GM19239 (cell line): ENCODE measurements around the gene PCCA.
A peak's percentile ranks its signal among the peaks of the same experiment; 100 is the strongest.
"Not testable (repeated sequence)": the region's sequence is repeated elsewhere in the genome, so short reads cannot be mapped to it uniquely, and the experiment has no call there.

Experiments used
- DNase-seq: peaks from one replicate; pipeline ENCODE4 v3.0.0; 2011; ENCODE audit warnings: low spot score; ENCODE audit not compliant: insufficient read length
- FAIRE-seq: peaks from 2 replicates; lab custom pipeline; 2011; peaks lifted over from hg19 to GRCh38; lab: Jason Lieb, UNC

PCCA gene, protein sequence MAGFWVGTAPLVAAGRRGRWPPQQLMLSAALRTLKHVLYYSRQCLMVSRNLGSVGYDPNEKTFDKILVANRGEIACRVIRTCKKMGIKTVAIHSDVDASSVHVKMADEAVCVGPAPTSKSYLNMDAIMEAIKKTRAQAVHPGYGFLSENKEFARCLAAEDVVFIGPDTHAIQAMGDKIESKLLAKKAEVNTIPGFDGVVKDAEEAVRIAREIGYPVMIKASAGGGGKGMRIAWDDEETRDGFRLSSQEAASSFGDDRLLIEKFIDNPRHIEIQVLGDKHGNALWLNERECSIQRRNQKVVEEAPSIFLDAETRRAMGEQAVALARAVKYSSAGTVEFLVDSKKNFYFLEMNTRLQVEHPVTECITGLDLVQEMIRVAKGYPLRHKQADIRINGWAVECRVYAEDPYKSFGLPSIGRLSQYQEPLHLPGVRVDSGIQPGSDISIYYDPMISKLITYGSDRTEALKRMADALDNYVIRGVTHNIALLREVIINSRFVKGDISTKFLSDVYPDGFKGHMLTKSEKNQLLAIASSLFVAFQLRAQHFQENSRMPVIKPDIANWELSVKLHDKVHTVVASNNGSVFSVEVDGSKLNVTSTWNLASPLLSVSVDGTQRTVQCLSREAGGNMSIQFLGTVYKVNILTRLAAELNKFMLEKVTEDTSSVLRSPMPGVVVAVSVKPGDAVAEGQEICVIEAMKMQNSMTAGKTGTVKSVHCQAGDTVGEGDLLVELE

DNA sequence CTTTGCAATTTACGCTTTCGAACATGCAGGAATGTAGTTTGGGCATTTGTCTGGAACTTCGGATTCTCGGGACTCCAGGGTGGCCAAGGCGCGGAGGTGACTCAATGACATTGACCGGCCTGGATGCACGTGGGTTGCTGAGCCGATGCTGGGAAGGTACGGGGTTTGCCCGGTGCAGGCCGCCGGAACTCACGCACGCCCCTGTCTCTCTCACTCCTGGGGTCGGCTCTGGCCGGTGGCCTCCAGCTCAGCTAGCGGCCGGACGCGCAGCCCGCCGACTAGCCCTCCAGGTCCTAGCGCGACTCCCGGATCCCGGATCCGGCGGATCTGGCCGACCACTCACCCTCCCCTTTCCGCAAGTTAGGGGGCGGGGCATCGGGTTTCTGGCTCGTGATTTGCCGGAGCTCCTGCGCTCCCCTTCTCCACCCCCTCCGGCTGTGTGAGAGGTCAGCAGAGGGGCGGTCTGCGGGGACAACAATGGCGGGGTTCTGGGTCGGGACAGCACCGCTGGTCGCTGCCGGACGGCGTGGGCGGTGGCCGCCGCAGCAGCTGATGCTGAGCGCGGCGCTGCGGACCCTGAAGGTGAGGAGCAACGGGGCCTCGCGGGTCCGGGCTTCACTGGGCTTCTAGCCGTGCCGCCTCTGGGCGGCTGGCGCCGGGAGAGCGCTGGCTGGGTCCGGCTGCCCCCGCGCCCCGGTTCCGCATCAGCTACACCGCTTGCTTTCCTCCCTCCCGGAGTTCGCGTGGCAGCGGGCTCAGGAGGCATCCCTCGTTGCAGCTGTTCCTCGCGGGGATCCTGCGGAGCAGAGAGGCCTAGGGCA is at the start of gene PCCA:
Gene PCCA, plus strand, starts transcription at position 450 of the 821 bp plus-strand sequence. Its CDS starts 28 bp downstream, at position 478.
- FAIRE-seq = peak; percentile 95
- peak; percentile 95 for DNase-seq

DNA sequence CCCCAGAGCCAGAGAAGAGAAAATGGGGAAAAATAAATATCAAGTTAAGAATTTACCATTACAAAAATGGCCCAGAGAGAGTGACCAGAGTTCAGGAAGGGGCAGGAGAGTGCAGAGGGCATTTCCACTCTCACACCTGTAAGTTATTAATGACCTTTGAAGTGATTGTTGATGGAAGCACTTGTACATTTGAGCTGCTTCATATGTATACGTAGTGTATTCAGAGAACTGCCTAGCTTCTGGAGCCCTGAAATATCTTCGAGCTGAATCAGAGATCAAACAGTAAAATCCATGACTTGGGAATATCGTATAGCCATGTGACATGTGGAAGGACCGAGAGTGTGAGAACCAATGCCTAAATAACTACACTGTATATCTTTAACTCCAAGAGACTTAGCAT is 49.2 kb upstream of the PCCA start:
- FAIRE-seq = no peak
- DNase-seq = no peak

DNA sequence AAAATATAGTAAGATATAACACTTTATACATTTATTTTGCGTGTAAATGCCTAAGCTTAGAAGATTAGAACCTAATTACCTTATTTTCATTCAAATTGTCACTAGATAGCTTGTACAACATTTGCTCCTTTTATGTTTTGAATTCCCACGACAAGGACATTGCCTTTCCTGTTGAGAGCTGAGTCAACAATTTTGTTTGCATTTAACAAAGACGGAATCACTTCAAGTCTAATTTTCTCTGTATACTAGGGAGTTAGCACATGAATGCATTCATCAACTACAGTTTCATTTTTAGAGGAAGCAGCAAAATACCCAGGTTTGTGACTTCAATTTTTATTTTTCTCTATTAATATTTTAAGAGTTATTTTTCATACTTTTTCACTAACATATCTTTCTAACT is 48.7 kb upstream of the PCCA start:
- no peak for DNase-seq
- FAIRE-seq = no peak

DNA sequence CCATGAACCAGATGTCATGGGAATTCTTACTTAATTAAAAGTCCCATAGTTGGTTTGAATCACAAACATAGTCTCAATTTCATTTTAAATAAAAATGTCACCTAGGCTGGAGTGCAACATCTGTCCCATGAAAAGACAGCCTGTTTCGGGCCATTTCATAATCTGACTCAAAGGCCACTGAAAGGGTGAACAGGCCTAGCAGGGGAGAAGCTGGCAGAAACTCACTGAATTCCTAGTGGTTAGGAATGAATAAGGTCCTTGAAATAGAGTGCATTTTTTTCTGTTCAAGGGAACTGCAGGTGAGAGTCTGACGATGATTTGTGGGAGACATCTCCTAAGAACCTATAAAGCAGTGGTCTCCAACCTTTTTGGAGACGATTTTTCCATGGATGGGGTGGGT is 44.0 kb upstream of the PCCA start:
- no peak for FAIRE-seq
- no peak for DNase-seq

DNA sequence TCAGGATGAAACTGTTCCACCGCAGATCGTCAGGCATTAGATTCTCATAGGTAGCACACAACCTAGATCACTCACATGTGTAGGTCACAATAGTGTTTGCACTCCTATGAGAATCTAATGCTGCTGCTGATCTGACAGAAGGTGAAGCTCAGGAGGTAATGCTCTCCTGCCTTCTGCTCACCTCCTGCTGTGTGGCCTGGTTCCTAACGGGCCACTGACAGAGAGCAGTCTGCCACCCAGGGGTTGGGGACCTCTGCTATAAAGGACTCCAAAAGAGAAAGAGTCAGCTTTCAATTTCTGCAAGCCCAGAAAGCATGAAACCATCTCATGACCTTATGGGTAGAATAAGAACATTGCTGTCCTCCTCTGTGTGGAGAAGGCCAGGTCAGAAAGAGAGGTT is 43.5 kb upstream of the PCCA start:
- DNase-seq = no peak
- FAIRE-seq = no peak

DNA sequence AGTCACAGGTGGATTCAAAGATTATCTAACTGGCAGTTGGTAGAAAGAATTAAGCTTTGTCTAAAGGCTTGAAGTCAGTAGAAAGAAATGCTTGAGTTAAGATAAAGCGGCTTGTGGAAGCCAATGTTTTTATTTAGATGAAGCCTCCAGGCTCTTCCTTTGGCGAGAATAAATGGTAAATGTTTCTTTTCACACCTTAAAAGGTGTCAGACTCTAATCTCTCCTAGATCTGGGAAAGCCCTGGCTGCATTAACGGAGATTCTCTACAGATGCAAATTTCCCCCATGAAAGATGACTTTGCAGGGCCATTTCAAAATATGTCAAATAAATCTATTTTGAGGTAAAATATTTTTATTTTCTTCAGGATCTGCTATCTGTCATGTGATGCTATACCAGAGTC is 37.8 kb upstream of the PCCA start:
- DNase-seq (no peak), FAIRE-seq (no peak)

DNA sequence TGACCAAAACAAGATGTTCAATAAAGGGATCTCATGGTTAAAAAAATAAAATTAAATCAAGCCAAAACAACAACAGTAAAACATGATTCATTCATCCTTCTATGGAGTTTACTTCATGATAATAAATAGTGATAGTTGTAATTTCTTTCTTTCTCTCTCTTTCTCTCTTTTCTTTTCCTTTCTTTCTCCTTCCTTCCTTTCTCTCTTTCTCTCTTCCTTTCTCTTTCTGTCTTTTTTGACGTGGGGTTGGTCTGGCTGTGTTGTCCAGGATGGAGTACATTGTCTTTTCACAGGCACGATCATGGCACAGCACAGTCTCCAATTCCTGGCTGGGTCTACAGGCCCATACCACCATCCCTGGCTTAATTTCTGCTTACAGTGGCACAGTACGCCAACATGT is 29.1 kb upstream of the PCCA start:
- DNase-seq (no peak), FAIRE-seq (no peak)

DNA sequence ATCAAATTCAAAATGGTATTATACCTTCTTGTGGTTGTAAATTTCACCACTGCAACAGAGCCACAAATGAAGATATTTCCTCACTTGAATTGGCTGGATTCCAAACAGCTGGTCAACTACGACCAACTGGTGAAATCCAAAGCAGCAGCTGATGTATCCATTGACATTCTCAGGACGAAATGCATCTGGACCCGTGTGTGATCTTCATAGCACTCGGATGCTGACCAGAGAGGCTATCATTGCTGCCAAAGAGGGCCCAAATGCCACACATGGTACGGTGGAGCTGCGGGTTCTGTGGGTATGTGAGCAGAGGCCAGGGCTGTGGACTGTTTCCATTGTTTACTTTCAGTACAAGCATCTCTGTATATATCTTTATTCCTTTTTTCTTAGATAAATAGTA is 25.6 kb upstream of the PCCA start:
- FAIRE-seq (no peak), DNase-seq (no peak)

DNA sequence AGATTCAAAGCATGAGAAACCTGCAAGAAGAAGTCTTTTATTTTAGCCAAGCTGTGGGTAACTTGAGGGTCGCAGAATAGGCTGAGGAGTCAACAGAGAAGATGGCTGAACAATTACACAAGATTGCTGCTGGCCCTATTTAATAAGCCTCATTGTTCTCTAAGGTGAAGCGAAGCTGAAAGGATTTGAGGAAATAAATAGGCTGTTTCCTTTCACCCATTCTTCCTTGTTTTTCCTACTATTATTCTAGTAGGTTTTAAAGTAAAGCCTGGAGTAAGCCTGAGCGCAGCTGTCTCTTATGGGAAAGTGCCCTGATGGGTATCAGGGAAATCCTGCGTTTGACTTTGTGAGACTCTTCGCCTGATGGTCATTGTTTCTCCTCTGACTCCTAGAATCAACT is 25.0 kb upstream of the PCCA start:
- DNase-seq = no peak
- no peak for FAIRE-seq

DNA sequence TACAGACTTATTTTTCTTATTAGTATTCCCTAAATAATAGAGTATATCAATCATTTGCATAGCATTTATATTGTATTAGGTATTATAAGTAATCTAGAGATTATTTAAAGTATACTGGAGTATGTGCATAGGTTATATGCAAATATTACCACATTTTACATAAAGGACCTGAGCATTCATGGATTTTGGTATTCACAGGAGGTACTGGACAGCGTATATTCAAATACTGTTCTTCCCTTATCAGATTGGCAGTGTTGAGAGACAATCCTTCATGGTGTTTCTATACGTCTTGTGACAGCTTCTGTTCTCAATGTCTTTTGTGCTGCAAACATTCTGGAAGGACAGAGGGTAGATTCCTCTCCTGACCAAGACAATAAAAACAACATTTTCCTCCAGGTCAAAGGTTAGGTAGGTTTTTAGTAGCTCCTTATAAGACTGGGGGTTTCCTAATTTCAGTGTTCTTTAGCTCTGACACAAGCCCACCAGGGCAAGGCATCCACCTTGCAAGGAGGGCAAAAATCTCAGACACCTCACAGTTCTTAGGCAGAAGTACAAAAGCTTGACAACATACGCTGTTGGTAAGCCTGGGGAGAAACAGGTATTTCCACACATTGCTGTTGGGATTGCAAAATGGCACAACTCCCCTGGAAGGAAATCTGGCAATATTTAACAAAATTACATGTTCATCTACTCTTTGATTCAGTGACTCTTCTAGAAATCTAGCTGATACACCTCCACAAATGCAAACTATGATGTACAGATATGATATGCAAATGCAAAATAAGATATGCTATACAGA is 20.6 kb upstream of the PCCA start:
- no peak for DNase-seq
- FAIRE-seq = no peak

DNA sequence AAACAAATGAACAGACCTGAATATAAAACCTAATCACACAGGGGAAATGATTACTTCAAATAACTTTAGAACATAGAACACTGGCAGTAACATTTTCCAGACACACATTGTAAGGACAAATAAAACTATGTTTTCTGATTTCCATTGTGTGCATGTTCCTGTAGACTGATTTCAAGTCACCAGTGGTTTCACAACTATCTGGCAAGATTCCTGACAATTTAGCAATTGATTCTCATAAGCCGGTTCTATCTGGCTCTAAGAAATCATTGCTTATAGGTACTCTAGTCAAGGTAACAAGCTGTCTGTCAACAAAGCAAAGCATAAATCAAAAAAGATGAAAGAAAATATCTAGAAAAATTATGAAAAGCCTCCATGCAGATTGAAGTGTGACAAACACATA is 19.6 kb upstream of the PCCA start:
- DNase-seq (no peak), FAIRE-seq (no peak)

DNA sequence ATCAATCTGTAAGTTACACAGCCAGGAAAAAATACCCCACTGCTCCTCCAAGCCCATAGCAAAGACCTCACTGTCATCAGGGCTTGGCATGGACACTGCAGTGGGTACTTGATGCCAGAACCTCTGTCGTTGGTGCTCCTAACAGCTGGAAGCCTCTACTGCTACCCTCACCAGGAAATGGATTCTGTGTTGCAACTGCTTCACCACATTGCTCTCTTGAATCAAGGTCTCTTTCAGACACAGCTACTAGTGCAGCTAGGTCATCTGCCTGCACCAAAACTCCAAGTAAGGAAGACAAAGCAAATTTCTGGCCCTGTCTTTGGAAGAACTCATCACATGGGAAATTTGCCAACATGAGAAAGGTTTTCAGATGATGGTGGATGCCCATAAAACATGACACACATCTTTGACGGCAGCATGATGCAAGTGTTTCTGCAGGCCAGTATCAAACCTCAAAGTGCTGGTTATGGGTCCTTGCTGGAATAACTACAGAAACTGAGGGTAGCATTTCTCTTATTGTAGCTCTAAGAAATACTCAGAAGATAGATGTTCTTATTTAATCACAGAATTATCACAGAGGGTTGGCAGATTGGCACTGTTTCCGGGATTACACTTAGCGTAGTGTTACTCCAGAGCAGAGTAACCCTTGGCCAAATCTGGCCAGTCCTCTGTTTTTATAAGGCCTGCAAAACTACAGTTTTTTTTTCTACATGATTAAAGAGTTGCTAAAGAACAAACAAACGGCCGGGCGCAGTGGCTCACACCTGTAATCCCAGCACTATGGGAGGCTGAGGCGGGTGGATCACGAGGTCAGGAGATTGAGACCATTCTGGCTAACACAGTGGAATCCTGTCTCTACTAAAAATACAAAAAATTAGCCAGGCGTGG is 12.9 kb upstream of the PCCA start:
- FAIRE-seq (no peak), DNase-seq (no peak)

DNA sequence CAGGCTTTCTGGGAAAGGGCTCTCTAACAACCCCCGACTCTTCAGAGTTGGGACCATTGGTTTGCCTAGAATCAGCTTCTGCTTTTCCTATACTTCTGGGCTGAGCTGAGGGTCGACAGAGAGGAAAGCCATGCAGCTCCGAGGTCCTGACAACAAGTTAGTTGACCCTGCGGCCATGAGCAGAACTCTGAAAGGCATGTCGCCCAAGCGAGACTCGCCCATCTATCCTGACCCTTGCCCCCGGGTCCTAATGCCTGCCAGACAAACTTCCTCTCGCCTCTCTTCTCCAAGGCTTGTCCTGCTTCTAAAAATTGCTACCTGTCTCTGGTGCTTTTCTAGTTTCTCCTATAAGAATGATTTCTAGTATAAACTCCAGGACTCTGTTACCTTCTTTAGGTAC is 9.9 kb upstream of the PCCA start:
- FAIRE-seq = not testable (repeated sequence)

DNA sequence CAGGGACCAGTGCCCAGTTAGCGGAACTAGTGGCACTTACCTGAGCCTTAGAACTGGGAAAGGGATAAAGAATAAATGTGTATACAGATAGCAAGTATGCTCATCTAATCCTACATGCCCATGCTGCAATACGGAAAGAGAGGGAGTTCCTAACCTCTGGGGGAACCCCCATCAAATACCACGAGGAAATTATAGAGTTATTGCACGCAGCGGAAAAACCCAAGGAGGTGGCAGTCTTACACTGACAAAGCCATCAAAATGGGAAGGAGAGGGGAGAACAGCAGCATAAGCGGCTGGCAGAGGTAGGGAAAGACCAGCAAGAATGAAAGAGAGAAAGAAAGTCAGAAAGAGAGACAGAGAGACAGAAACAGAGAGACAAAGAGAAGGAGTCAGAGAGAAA is 5.5 kb upstream of the PCCA start:
- FAIRE-seq, DNase-seq: not testable (repeated sequence)

More for the DNA sequence above, 9.9 kb upstream of the PCCA start:
- DNase-seq = not testable (repeated sequence)

DNA sequence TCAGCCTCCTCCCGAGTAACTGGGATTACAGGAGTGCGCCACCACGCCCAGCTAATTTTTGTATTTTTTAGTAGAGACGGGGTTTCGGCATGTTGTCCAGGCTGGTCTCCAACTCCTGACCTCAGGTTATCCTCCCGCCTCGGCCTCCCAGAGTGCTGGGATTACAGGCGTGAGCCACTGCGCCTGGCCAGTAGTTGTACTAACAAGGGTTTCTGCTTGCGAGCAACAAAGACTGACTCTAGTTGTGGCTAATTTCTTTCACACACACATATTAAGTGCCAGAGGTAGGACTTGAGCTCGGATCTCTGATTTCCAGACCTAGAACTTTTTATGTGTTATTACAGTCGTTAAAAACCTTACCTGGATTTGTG is 635 bp upstream of the PCCA start:
- no peak for FAIRE-seq

DNA sequence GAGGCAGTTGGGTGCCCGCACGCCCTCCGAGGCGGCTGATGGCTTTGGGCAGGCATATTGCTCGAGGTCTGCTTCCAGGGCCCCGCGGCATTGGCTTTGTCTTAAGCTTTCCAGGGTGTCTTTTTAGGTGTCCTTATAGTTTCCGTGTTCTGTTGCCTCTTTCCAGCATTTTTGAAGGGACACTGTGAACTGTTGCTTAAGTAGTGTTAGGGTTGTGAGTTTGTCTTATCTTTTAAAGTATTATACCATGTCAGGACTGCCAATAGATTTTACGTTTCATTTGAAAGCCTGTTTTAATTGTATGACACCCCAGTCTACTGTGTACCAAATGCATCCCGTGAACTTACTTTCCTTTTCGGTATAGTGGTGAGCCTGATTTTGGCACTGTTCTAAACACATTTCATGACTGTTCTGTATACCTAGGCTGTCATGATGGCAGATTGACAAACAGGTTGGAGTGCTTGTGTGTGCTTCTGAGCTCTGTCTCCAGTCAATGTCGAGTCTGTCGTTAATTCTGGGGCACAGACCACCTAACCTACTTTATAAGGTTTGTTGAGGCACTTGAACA is 656 bp downstream of the PCCA start:
- peak; percentile 77 for FAIRE-seq
- DNase-seq = no peak

More for the DNA sequence above, 635 bp upstream of the PCCA start:
- DNase-seq = no peak

DNA sequence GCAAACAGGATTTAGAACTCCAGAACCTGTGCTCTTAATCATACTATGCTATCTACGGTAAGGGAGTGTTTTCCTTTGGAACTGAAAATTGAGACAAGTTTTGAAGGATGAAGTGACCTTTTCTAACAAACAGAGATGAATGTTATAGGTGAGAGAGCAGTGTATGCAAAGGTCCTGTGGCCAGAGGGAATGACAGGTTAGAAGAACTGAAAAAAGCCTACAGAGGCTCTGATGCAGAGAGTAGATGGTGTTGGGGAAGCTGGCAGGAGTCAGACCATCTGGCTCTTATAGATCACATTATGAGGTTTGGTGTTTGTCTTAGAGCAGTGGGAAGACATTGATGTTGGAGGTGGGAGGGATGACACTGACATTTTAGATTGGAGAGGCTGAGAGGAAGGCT is 2.0 kb downstream of the PCCA start:
- no peak for FAIRE-seq
- DNase-seq = no peak

DNA sequence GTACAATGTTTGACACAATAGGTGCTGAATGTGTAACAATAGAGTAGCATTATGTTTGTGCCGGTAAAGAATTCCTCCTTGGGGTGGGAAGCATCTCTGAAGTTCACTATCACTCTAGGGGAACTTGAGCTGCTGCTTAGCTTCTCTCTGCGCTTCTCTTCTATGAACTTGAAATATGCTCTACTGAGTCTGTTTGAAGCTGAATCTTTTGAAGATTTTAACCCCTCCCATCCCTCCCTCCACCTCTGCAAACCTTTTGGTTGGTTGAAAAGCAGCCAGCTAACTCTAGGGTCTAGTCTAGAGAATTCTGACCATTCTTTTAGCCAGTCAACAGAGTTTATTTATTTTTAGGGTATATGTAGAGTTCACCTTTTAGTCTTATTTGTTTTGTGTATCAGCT is 2.5 kb downstream of the PCCA start:
- FAIRE-seq (no peak), DNase-seq (no peak)

DNA sequence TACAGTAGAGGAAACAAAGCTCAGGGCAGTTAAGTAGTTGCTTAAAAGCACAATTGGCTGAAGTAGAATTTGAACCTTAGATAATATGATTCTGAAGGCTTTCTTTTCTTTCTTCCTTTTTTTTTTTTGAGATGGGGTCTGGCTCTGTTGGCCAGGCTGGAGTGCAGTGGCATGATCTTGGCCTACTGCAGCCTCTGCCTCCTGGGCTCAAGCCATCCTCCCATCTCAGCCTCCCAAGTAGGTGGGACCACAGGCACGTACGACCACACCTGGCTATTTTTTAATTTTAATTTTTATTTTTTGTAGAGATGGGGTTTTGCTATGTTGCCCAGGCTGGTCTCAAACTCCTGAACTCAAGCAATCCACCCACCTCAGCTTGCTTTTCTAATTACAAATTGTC is 3.4 kb downstream of the PCCA start:
- not testable (repeated sequence) for FAIRE-seq, DNase-seq
